ENCODE measurements around the gene SGIP1.

DNA sequence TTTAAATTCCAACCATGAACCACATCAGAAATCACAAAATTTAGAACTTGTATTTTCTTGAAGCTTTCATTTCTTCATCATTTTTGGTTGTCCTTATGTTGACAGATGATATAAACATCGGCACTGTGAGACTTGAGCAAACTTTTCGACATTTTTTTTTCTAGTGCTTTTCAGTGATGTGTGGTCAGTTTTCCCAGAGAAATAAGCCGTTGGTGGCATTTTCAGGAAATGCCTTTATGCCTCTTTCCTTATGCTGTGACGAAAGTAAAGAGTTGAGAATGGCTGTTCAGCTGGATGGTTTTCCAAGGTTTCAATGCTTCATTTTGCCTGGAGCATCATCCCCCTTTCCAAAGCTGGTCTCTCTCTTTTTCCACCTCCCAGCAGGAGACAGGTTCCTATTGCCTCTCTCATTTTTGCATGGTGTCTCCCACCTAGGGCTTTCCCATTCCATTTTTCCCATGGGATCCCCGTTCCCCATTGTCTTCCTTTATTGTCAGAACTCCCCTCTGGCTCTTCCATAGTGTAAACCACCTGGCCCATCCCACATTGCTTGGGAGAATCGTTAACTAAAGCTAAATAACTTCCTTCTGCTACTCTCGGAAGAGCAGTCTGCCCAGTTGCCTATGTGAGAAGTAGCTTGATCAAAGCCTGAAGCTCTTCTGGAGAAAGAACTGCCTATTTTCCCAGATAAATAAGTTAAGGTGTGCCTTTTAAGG is 156.9 kb downstream of the SGIP1 start:
- TF ChIP-seq, protein P1, sequence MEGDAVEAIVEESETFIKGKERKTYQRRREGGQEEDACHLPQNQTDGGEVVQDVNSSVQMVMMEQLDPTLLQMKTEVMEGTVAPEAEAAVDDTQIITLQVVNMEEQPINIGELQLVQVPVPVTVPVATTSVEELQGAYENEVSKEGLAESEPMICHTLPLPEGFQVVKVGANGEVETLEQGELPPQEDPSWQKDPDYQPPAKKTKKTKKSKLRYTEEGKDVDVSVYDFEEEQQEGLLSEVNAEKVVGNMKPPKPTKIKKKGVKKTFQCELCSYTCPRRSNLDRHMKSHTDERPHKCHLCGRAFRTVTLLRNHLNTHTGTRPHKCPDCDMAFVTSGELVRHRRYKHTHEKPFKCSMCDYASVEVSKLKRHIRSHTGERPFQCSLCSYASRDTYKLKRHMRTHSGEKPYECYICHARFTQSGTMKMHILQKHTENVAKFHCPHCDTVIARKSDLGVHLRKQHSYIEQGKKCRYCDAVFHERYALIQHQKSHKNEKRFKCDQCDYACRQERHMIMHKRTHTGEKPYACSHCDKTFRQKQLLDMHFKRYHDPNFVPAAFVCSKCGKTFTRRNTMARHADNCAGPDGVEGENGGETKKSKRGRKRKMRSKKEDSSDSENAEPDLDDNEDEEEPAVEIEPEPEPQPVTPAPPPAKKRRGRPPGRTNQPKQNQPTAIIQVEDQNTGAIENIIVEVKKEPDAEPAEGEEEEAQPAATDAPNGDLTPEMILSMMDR (IDR thresholded peaks at IDR 0.05; ENCODE audit: low read length) = no peak
- TF ChIP-seq EZH2 (IDR thresholded peaks at IDR 0.05; ENCODE audit: borderline replicate concordance, low read length) = no peak
